EH (cell line): ENCODE results near the gene RBM20.
"Not testable (repeated sequence)": the region's sequence is repeated elsewhere in the genome, so short reads cannot be mapped to it uniquely, and the experiment has no call there.

Experiments used
- DNase-seq: peaks from one replicate; pipeline ENCODE4 v3.0.0-alpha.2; 2015; ENCODE audit warnings: low read depth

The RBM20 gene

DNA sequence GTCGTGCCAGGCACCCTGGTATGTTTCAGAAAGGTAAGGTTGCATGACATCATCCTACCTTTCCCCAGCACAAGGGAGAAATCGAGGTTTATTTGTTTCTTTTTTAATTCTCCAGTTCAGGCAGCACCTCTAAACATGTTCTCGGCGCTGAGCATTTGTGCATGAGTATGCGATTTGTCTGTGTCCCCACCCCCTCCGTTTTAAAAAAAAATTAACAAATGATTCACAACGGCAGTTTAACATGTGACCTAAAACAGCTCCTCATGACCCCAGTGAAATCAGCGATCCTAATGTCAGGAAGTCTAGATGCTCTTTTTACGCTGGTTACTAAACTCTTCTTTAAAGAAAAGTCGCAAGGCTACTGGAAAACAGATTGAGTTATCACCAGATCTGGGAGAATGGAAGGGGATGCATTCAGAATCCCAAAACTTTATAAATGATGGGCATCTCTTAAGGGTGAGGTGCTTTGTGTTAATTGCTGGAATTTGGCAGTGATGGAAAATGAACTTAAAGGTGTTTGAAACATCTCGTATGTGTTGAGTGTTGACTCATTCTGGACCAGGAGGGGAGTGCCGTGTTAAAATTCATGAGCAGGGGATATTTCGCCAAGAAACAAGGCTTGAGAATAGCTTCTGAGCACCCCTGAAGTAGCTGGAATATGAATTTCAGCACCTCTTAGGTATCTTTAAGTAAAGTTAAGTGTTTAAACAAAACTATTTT, 120.8 kb downstream of the RBM20 start:
- no peak for DNase-seq

DNA sequence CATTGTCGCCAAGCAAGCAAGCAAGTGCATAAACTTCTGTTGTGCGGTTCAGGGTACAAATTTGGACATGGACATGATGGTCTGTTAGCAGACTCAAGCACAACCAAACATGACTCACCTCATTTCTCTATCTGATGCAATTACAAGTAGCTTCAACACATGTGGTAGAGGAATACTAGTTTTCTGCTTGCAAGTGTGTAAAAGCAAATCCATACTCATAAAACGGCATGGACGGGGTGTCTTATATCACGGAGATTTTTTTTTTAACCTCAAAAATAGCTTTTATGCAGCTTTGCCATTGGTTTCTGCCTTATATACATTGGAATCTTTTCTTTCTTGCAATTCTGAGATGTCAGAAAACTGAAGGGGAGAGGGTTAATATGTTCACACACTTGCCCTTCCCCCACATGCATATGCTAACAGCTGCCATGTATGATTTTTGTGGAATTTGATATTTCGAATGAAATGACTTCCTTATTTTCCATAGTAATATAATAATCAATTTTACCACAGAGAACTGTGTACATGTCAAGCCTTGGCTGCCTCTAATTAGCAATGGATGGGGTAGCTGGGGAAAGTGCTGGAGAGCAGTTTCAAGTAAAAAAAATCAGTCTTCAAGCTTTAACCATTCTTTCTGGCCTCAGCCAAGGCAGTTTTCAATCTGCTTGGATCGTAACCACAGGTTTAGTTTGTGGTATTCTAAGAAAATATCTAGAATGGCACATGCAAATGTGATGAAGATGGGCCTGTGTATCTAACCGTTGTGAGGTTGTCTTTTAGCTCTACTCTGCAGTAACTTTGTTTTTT, 121.6 kb downstream of the RBM20 start:
- no peak for DNase-seq

DNA sequence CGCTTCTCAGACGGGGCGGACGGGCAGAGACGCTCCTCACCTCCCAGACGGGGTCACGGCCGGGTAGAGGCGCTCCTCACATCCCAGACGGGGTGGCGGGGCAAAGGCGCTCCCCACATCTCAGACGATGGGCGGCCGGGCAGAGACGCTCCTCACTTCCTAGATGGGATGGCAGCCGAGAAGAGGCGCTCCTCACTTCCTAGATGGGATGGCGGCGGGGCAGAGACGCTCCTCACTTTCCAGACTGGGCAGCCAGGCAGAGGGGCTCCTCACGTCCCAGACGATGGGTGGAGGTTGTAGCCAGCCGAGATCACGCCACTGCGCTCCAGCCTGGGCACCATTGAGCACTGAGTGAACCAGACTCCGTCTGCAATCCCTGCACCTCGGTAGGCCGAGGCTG, 123.5 kb downstream of the RBM20 start:
- not testable (repeated sequence) for DNase-seq

DNA sequence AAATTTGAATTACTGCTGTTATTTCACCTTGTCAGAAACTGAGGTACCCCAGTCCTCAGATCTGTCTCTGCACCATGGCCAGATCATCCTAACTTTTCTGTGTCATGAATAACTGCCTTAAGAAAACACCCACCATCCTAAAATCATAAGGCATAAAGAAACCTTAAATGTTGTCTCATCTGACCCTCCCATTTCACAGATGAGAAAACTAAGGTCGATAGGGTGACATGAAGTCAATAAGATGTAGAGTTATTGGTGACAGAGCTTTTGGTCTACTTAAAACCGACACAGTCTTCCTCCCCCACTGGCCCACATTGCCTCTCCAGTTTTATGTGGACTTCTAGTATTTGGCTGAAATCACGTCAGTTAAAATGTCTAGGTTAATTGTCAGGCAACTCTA, 126.1 kb downstream of the RBM20 start:
- no peak for DNase-seq

DNA sequence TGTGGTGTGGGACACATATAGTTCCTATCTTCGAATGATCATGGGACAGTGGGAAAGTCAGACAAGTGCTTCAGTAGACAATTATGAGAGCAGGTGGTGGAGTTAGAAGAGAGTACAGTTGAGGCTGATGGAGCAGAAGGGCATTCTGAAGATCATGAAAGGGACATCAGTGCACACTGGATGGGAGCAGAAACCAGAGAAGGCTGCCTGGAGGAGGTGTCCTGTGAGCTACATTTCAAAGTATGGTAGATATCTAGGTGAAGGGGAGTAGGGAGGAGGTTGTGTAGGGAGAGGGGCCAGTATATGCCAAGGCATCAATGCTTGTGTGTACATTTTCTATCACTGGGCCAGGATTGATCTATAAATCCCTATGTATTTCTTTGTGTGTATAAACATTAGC, 127.3 kb downstream of the RBM20 start:
- DNase-seq = no peak

DNA sequence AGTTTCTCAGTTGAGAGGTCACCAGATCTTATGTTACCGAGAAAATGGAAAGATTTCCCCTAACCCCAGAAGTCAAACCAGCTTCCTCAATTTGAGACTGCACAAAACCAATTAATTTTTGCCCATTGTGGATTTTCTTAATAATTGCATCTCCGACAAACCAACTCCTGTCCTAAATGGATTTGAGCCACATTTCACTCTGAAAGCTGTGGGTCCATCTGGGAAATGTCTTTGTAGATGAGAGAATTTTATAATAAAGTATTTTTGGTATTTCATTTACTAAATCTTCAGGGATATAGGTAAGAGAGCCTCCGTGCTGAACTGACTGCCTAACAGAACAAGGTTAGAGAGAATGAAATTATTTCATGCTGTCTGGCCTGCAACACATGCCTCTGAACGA, 127.9 kb downstream of the RBM20 start:
- DNase-seq = no peak

DNA sequence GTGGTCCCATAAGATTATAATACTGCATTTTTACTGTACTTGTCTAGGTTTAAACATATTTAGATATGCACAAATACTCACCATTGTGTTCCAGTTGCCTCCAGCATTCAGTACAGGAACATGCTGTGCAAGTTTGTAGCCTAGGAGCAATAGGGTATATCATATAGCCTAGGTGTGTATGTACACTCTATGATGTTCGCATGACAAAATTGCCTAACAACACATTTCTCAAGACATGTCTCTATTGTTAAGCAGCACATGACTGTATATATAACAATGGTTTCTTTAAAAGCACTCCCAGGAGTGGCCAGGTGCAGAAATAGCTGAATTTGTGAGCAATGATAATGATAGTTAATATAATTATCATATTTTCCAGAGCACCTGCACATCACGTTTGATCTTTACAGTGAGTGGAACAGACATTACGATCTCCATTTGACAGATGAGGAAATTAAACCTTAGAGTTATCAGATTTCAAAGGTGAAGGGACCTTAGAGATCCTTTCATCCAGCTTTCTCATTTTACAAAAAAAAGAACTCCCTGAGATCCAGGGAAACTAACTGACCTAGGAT, 128.4 kb downstream of the RBM20 start:
- no peak for DNase-seq

DNA sequence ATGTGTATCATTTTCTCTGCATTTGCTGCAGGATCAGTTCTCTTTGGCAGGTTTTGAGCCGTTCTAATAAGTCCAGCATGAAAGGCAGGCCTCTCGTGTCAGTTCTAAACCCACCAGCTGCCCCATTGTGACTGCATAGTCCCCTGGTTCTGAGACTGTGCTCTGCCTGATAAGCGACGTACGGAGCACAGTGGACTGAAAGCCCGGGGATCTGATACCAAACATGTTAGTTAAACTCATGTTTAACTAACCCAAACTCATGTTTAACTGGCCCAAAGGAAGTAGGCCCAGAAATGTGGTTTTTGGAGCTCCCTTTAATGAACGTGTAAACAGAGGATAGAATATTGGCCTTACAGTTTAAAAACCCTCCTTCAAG, 129.5 kb downstream of the RBM20 start:
- DNase-seq = no peak

DNA sequence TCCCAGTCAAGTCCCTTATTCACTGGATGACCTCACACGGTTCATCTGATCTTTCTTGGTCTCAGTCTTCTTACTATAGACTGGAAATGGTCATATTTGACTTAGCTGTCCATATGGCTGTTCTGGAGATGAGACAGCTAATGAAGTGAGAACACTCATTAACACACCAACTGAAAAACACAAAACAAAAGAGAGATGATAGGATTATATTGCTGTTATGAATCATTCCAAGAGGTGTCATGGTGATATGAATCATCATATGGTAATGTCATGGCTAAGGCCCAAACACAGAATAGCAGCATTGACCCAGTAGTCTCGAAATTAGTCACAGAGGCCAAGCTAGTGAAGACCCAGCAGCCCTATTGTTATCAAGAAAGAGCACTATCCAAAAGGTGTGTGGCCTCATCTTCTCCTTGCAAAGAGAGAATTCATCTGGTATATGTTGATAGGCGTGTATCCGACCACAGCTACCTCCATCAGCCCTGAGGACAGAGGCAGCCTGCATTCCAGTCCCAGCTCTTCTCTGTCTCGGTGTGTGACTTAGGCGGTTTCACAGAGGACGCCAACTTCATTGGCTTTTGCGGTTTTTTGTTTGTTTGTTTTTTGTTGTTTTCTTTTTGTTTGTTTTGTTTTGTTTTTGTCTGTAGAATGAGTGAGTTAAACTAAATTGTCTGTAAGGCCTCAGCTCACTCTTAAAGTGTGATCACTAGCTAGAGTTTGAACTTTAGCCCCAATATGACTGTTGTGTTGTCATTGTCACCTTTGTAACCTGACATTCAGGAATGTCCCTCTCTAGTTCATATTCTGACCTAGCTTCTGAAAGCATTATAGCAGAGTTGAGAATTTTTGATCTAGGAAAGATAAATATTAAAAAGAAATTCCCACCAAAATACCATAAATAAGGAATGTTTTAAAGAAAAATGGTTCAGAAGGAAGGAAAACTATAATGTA, 130.2 kb downstream of the RBM20 start:
- peak; percentile 78 for DNase-seq

DNA sequence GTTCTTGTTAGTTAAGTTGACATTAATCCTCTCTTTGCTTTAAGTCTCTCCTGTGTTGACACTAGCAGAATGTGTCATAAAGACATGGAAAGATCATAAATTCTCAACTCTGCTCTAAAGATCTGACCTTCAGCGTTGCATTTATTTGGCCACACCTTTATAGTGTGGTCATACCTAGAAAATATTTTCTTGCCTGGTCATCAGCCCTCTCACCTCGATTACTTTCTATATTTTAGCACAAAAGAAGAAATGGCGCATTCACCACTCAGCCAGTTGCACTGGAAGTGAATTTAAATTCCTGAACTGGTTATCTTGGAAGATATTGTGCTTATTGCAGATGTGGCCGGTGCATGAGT, 130.9 kb downstream of the RBM20 start:
- no peak for DNase-seq

DNA sequence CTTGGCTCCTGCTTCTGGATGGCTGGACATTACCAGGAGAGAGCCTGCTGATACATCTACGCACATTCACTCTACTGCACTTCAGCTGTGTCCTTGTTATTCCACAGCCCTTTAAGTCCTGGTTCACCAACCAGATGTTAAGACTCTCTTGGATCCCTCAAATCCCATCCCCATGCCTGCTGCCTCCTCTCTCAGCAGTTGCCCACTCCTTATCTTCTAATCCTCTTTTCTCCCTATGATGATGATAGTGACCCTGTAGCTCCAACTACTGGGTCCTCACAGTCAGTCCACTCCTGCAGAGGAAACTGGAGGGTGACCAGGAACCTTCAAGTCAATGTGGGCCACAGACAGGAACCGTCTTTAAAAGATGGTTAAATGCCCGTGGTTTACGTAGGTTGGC, 131.3 kb downstream of the RBM20 start:
- DNase-seq = no peak

DNA sequence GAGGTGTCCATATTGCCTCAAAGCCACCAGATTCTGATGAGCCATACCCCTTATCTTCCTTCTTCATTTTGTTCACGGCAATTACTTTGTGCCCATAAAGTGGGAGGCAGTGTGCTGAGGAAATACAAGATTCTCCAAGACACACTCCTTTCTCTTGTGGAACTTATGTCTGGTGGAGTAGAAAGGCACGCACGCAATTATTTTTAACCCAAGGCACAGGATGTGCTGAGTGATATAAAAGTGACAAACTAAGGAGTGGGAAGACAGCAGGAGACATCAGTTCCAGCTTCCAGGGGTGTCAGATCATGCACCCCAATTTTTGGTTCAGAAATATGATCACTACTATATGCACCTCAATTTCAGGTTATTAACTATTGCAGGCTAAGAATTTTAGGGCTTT, 132.9 kb downstream of the RBM20 start:
- no peak for DNase-seq

DNA sequence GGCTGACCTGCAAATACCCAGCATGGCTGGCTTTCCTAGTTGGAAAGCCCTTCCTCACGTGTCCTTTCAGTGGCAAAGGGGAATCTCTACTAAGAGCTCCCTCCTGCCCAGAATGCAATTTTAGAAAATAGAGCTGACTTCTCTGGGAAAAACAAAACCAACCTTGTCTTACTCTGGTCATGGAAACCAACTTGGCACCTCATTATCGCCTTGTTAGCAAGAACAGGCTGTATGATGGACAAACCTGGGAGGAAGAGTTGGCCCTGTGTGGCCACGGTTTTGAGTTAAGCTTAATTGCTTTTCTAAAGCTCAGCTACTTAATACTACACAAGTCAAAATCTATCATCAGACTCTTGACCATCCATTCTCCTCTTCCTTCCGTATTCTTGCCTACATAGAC, 133.5 kb downstream of the RBM20 start:
- no peak for DNase-seq

DNA sequence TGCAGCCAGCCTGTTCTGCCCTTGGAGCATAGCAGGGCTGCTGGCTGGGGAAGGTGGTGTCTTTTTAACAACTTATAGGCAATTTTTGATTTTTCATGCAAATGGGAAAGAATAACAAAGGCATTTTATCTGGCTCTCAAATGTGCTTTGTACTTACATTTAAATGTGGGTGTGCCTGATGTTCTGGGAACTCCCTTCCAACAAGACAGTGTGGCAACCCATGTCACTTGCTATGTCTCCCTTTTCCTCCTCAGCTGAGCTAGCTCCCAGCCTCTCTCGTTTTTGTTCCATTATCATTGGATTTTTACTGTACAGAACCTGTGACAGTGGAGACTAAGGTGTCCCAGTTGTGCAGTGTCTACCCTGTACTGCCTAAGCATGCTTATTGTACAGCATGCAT, 134.1 kb downstream of the RBM20 start:
- no peak for DNase-seq

DNA sequence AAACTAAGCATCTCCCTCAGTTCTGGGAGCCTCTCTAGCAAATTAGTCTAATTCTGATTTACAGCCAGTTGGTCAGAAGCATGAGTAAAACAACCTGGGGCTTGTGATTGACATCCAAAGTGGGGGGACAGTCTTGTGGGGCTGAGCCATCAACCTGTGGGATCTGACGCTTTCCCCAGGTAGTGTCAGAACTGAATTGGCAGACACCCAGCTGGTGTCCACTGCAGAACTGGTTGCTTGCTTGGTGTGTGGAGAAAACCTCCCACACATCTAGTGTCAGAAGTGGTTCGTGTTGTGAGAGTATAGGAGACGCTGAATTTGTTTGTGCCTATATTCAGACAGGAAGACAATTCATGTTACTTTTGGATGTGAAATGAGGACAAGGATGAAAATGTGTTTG, 135.4 kb downstream of the RBM20 start:
- no peak for DNase-seq

DNA sequence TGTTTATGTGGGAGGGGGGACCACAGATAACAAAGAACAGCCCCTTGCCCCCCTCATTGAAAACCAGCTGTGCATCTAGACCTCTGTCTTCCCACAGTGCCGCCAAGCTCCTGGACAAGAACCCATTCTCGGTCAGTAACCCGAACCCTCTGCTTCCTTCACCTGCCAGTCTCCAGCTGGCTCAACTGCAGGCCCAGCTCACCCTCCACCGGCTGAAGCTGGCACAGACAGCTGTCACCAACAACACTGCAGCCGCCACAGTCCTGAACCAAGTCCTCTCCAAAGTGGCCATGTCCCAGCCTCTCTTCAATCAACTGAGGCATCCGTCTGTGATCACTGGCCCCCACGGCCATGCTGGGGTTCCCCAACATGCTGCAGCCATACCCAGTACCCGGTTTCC, 136.6 kb downstream of the RBM20 start:
- no peak for DNase-seq

DNA sequence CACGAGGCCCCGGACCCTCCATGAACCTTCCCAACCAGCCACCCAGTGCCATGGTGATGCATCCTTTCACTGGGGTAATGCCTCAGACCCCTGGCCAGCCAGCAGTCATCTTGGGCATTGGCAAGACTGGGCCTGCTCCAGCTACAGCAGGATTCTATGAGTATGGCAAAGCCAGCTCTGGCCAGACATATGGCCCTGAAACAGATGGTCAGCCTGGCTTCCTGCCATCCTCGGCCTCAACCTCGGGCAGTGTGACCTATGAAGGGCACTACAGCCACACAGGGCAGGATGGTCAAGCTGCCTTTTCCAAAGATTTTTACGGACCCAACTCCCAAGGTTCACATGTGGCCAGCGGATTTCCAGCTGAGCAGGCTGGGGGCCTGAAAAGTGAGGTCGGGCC, 137.0 kb downstream of the RBM20 start:
- DNase-seq = no peak

DNA sequence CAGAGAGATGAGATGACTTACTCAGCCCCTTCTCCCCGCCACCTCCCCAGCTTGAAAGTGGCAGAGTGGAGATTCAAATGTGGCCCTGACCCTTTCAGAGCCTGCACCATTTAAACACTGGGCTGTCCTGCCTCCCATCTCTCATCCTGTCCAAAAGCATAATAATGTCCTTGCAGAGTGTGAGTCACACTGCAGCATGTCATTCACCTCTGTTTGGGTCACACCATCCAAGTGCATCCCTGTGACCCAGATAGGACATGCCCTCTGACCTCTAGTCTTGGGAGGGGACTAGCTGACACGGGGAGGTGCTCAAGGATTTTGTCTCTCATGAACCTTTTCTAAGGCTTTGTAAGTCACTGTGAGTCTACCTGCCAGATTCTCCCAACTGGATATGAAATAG, 138.5 kb downstream of the RBM20 start:
- no peak for DNase-seq

DNA sequence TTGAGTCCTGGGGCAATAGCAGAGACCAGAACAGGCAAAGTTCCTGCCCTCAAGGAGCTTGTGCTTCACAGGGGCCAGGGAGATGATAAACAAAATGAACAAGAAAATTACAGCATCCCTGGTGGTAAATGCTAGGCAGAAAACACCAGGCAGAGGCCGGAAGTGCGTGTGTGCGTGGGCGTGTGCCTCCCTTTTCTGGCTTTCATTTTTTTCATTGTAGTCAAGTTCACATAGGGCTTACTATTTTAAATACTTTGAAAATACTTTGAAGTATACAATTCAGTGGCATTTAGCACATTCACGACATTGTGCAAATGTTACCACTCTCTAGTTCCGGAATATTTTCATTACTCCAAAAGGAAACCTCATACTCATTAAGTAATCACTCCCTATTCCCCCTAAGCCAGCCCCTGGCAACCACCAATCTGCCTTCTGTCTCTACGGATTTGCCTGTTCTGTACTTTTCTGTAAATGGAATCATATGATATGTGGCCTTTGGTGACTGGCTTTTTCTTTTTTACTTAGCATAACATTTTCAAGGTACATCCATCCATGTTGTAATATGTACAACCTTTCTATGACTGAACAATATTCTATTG, 139.5 kb downstream of the RBM20 start:
- peak; percentile 26 for DNase-seq

DNA sequence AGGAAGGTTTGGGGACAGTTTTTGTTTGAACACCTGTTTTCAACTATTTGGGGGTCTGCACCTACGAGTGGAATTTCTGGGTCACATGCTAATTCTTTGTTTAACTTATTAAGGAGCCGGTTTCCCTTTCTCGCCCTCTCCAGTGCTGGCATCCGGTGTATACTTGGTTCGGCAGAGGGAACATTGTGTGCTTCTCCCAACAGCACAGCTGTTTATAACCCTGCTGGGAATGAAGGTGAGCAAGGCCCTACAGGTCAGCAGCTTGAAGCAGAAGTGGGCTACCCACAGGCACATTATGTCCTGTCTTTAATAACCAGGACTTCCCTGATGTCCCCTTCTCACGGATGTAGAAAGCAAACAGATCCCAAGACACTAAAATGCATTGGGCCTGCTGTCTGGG, 140.1 kb downstream of the RBM20 start:
- no peak for DNase-seq

DNA sequence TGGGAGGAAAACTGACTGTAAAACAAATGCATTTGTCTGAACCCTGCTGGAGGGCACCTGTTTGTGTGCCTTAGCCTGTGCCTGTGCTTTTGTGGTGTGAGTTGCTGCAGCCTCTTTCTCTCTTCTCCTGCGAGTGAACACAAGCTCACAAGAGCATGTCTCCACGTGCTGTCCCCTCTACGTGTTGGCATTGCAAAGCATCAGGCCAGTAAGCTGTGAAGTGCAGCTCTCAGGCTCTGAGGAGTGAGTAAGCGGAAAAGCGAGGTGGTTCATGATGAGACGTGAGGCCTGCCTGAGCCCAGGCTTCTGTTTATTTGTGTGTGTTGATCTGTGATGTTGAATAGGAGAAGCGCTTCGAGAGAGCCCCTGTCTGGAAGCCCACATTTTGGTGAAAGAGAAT, 142.0 kb downstream of the RBM20 start:
- DNase-seq = no peak
